ENCODE data around the gene SSH2.

SSH2 gene

GRCh38 chr17:29918922-29919856, 10.8 kb downstream of the SSH2 start:
- Histone ChIP-seq H3K4me1 (ENCODE audit: control insufficient read depth, insufficient read depth, low read length) (peaks cover 11% of the 10 kb centered on the region), H3K9me3 (ENCODE audit: control insufficient read depth, insufficient read depth, low read depth, low read length) (no peaks in the 10 kb centered on the region), H3K4me3 (ENCODE audit: low read depth, low read length) (no peak overlapping the region), H3K36me3 (ENCODE audit: control insufficient read depth in 2 of 2, insufficient read depth in 1 of 2, low read length in 2 of 2) (peaks cover 0 to 3% of the 10 kb centered on the region in 2 experiments; a peak in 1 of 3 replicates), H3K27ac (ENCODE audit: extremely low read depth, low read depth, low read length) (no peak overlapping the region)
- POLR2A ChIA-PET: interaction anchor here (3.1 kb wide), 1 partner anchor 11 kb away, joined by 11 read pairs; the partner anchor contains the start of gene SSH2
- CTCF ChIA-PET: interaction anchor here (0.7 to 4.8 kb wide), 8 partner anchors 9 to 111 kb away, joined by 3 to 39 read pairs (median 6); partner anchors contain the start of gene SSH2
- TF ChIP-seq RBAK (tag by site-specific recombination; IDR thresholded peaks at IDR 0.05) (no peak), ZNF530 (tag by site-specific recombination; IDR thresholded peaks at IDR 0.05; ENCODE audit: low read depth) (no peak), ZNF449 (tag by site-specific recombination; IDR thresholded peaks at IDR 0.05) (peak; percentile 62; the same call in 1 of the 2 replicates), BCL11A (tag by site-specific recombination; IDR thresholded peaks at IDR 0.05; ENCODE audit: low read depth) (no peak), ZNF335 (tag by site-specific recombination; conservative IDR thresholded peaks at IDR 0.05) (peak; percentile 63; the same call in 1 of the 2 replicates), ZNF398 (tag by site-specific recombination; IDR thresholded peaks at IDR 0.05) (no peak), ZNF114 (tag by site-specific recombination; IDR thresholded peaks at IDR 0.05) (no peak), ZNF140 (tag by site-specific recombination; IDR thresholded peaks at IDR 0.05) (no peak), ZNF513 (tag by site-specific recombination; IDR thresholded peaks at IDR 0.05) (no peak), IKZF3 (tag by site-specific recombination; IDR thresholded peaks at IDR 0.05) (peak; percentile 35; the same call in 1 of the 2 replicates), ZNF112 (tag by site-specific recombination; IDR thresholded peaks at IDR 0.05) (no peak), HIC1 (tag by site-specific recombination; IDR thresholded peaks at IDR 0.05) (peak; percentile 19; the same call in 1 of the 2 replicates), YY1 (tag by site-specific recombination; IDR thresholded peaks at IDR 0.05) (no peak), PRDM6 (tag by site-specific recombination; IDR thresholded peaks at IDR 0.05) (peak; percentile 60), ZSCAN16 (tag by site-specific recombination; IDR thresholded peaks at IDR 0.05) (no peak), ZBTB20 (tag by site-specific recombination; IDR thresholded peaks at IDR 0.05) (no peak)

All from HEK293 (cell line).